GM18498 (cell line): ENCODE data around the gene CYP1B1.
A peak's percentile ranks its signal among the peaks of the same experiment; 100 is the strongest.
"Not testable (repeated sequence)": the region's sequence is repeated elsewhere in the genome, so short reads cannot be mapped to it uniquely, and the experiment has no call there.

Experiments
- ATAC-seq: cut with Tn5 transposase; IDR thresholded peaks from one replicate; pipeline ENCODE4 v1.9.1; 2021; ENCODE audit warnings: mild to moderate bottlenecking, moderate library complexity; ENCODE audit not compliant: unreplicated experiment

The CYP1B1 gene

DNA sequence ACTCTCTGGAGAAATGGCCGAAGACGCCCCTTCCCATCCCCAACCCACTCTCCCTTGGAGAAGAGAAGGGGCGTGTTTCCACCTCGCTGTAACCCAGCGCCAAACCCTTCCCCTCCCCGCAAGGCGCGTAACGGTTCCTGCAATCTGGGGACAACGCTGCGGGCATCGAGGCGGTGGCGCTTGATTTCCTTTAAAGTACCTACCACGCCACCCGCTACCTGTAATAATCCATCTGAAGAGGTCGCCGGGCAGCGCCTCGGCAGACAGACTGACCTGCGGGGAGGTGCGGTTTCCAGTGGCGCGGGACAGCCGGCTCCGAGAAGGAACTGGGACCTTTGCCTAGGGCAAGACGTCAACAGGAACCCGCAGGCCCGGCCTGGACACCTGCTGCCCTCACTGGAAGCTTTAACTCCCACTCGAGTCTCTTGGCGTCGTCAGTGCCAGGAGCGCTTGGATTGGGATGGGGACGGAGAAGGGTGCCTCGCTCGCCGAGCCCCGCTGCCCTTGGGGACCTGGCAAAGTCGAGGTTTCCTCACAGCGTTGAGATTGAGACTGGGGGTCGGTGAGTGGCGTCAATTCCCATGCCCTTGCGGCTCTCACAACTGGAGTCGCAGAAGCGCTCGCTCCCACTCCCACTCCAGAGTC lies at the start of gene CYP1B1:
CYP1B1 (minus strand) TSS at position 645 of the 645 bp plus-strand sequence. CDS start 763 bp downstream, outside the sequence.
- peak; percentile 0 for ATAC-seq

DNA sequence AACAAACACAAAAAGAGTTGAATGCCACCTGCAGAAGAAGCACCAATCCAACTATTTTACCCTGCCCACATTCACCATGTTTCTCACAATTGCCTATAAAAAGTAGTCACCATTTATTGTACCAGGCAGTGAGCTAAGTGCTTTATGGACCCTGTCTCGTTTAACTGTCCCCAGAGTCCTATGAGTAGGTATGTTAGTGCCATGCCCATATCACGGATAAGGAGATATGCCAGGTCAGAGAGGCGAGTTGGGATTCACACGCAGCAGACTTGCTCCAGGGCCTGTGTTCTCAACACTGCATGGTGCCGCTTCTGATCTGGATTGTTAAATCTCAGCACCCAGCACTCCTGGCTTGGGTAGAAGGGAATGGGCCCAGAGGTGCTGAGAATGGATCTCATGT lies 49.1 kb upstream of the CYP1B1 start:
- ATAC-seq, result no peak

DNA sequence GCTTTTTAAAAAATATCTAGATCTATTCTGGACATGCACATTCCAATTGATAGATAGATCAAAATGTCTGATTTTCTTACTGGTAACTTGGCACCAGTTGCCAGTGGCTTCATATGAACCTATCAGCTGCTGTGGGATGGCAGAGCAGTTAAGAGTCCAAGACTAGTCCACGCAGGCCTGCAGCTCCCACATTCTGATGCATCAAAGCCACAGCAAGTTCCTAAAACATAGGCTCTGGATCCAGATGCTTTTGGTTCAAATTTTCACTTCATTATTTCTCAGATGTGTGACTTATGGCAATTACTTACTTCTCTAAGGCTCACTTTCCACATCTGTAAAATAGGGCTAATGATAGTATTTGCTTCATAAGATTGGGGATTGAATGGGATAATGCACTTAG lies 48.0 kb upstream of the CYP1B1 start:
- no peak for ATAC-seq

DNA sequence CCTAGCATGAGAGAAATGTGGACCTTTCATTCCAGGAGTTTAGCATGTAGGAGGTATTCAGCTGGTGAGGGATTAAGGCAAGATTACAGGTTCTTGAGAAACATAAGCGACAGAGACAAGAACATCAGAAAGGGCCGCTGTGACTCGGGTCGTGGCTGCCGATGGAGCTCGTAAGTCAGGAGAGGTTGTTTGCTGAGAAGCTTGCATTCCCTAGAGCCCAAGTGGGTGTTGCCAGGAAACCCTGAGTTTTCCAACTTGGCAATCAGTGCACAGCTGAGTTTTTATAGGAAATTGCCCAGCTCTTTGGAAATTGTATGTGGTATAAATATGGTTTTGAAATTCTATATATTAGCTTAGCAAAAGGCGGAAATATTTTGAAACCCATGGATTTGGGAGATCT lies 46.4 kb upstream of the CYP1B1 start:
- ATAC-seq, result no peak

DNA sequence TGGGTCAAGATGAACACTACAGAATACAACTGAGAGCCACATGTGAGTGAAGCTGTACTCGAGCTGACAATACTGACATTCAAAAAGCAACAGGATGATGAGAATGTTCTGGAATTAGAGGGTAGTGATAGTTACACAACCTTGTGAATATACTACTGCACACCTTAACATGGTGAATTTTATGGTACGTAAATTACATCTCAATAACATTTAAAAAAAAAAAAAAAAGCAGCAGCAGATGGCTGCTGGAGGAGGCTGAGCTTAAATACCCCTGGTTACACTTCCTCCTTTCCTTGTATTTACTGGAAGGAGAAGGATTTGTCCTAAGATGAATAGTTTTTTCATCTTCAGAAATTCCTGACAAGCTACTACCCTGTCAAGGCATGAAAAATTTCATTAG lies 45.5 kb upstream of the CYP1B1 start:
- ATAC-seq, result no peak

DNA sequence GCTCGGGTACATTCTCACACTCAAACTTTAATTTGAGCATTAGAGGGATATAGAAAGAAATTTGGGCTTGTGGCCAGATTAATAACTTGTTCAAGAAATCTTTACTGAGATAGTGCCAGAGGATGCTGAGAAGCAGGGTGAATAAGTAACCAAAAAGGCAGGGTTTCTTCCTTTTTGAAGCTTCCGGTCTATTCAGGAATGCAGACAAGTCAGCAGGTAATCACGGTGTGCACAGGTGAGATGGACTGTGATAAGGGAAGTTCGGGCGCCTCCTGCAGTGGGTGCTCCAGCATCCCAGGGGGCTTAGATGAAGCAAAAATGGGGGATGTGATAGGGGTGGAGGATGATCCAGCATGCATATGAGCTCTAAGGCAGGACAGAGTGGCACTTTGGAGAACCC lies 44.9 kb upstream of the CYP1B1 start:
- ATAC-seq, result no peak

DNA sequence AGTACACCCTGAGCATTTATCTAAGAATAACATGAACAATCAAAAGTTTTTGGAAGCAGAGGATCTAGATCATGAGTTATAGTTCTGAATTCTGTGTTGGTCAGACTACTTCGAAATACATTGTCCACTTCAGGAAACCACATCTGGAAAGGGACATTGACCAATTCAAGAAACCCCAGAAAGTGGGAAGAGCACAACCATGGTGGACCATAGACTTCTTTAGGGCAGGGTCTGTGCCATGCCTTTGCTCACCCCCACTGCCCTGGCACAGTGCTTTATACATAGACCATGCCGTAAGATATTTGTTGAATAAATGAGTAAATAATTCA lies 44.3 kb upstream of the CYP1B1 start:
- ATAC-seq, result no peak

DNA sequence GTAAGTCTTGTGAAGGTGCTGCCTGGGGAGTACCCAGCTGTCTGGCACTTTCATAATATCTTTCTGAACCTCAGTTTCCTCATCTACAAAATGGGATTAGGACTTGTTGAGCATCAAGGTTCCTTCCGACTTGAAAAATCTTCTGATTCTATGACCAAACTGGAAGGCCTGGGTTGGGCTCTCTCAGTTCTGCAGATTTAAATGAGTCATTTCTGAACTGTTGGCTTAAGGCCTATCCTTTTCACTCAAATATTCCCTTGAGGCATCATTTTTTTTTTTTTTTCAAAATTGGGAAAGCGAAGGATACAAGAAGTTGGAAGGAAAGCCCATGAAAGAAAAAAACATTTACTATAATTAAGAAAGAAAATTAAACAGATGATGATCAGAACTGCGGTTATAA lies 40.8 kb upstream of the CYP1B1 start:
- no peak for ATAC-seq

DNA sequence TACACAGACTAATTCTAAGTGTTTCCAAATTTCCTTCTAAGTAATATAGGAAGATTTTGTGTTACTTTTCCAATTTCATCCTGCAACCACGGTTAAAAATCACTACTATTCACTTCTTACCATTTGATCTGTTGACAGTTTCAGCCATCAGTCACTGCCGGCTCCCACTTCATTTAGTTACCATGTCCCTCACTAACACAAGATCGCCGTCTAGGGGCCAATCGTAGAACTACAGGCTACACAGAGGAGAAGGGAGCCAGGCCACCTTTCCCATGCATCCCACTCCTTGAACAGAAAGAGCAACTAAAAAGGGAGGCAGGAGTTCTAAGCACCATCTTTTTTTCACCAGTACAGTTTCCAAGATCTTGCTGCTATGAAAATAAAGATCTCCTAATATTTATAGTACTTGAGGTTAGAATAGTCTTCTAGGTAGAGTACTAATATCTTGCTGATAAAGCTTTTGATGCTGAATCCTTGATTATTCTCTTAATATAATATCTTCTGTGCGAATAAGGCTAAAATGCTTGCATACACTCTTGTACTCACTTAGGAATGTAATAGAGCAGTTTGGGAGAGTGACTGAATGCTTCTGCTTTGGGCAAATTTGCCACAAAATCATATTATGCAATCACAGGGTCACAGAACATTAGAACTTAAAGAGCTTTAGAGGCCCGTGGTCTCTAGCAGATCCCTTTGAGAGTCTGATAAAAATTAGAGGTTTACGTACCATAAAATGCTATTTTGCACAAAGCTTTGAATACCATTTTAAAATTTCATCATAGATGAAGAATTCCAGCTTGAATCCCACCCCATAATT lies 39.5 kb upstream of the CYP1B1 start:
- ATAC-seq, result peak; percentile 64

DNA sequence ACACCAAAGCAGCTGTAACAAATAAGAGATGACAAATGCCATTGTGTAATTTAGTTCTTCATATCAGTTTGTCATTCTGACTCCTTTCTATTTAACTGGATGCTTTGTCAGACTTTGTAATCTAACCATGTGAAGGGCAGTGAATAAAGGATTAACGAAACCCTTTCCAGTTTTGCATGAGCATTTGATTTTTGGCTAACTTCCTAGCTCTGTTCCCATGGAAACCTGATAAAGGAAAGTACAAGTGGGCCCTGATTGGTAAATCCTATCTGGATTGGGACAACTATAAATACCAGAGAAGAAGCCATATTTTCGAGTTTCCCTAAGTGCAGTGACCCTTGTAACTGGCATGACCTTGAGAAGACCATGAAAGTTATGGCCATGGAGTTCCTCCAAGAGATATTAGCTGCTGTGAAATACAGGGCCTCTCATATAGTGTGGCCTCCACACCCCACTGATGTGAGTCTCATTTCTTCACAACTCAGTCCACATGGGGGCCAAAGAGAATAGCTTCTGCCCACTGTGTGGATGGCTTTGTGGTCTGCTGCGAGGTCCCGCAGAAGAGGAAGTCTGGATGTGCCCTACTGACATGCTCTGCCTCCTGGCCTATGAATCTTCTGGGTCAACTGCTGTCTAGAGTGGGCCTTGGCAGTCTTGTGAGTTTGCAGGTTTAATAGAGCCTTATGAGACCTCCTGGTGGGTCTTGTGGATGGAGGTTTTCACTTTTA lies 38.2 kb upstream of the CYP1B1 start:
- no peak for ATAC-seq

DNA sequence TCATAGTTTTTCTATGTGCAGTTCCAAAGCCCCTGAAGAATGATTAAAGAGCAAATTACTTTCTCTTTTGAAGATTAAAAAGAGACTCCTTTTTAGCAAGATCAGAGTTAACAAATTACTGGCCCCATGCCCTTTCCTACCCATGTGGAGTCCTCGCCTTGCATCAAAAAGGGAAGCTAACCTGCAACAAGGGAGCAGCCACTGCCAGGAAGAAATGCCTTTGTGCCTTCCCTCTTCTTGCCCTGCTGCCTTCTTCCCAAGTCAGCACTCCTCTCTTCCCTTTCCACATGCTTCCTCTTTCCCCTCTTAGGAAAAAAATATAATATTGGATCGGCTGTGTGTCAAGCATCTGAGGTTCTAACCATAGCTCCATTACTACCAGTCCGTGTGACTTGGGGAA lies 37.1 kb upstream of the CYP1B1 start:
- no peak for ATAC-seq

DNA sequence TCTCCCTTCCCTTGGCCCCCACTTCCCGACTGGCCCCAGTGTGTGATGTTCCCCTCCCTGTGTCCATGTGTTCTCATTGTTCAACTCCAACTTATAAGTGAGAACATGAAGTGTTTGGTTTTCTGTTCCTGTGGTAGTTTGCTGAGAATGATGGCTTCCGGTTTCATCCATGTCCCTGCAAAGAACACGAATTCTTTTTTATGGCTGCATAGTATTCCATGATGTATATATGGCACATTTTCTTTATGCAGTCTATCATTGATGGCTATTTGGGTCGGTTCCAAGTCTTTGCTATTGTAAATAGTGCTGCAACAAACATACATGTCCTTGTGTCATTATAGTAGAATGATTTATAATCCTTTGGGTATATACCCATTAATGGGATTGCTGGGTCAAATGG lies 35.4 kb upstream of the CYP1B1 start:
- ATAC-seq, result not testable (repeated sequence)

DNA sequence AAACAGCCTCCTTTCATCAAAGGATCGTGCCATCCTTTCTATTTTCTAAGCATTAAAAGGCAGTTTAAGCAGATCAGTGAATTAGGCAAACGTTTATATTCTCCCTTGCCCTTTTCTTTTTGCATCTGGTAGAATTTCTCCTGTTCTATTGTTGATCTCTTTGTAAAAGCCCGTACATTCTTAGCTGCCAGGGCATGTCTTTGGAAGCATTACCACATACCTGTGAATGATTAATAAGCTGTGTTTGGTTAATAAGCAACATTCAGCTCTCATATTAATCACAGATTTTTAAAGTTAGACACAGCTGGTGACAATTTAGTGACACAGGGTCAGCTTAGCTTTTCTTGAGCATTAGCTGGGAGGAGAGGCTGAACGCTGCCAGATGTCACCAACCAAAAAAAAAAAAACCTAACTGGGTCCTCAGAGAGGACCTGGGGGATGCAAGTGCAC lies 33.8 kb upstream of the CYP1B1 start:
- ATAC-seq, result no peak

DNA sequence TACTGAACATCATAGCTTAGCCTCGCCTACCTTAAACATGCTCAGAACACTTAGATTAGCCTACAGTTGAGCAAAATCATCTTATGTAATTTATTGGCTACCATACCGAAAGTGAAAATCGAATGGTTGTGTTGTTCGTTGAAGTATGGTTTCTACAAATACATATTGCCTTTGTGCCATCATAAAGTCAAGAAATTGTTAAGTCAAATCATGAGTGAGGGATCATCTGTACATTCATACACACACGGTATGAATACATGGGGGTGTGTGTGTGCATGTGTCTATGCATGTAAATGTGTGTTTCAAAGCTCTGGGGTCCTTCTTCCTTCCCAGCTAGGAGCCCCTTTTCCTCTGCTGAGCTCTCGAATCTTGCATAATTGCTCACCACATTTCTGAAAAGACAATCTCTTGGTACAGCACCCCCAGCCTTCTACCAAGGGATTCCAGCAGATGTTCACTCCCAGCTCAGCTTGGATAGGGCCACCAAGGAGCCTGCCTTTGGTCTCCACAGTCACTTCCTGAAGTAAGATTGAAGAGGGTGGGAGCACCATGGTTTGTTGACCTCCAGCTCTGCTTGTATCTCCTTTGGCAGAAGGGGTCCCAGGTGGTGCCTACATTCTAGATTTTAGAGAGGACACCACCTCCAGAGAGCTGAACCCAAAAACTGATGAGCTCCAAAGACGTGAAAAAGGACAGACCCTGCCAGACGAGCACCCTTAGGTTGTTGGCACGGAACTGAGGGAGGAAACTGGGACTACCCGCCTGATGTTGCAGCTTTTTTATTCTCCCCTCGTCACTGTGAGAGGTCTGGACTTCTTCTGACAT lies 33.2 kb upstream of the CYP1B1 start:
- ATAC-seq, result no peak

DNA sequence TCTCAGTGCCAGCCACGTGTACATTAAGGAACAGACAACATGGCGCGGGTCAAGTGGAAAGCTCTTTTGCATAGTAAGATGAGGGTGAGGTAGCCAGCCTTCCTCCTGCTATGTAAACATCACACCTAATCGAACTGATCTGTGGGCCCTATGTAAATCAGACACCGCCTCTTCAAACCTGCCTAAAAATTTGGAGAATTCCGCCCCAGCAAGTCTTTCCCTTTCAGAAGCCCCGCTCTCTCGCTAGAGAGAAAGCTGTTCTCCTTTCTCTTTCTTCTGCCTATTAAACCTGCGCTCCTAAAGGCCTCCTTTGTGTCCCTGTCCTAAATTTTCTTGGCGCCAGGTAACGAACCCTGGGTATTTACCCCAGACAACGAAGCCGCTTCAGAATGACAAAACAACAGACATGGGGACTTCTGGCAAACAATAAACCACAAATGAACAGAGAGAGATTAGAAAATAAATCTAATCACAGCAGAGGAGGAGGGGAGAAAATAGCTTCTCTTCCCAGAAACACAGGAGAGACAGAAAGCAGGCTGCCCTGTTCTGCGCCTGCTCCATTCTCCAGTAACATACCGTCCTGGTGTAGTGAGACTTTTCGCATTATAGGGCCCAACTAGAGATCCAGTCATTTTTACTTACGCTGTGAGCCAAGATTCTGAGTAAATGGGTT lies 31.9 kb upstream of the CYP1B1 start:
- no peak for ATAC-seq

DNA sequence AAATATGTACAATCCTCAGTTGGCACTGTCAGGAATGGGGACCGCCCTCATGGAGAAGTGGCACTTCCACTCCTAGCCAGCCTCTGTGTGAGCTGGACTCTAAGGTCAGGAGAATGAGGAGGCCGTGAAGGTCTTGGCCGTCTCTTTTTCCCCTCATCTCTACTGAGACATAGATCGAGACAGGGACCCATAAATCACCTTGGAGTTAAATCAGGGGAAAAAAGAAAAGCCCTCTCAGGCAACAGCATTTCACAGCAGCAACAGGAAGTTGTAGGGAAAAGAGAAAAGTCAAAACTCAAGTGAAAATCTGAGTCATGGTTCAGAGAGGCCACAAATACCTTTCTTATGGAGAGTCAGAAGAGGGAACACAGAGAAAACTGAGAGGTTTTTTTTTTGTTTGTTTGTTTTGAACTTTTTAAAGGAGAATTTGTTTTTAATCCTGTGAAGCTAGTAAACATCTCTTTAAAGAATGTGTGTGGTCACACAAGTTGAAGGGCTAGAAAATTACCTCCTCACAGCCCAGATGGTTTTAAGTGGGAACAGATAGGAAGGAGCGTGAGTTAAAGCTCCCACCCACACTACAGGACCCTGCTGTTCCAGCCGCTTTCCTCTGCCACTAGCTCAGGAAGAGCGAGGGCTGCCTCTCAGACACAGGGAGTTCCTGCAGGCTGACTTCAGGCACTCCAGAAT lies 30.6 kb upstream of the CYP1B1 start:
- no peak for ATAC-seq

DNA sequence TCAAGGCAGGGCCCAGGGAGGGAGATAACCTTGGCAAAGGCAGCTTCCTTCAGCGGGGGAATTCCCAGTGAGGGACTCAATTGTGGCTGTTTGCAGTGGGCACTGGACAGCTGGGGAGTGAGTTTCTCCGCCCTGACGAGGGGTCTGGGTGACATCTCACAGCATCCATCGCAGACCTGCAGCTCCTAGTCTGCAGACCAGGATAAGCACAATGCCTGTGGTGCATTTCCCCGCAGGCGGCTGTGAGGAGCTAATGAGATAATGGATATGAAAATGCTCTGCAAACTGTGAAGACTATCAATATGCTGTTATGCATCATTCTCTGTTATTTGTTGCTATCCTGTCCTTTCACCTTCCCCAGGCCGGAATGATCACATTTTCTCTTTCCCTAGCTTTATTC lies 30.0 kb upstream of the CYP1B1 start:
- no peak for ATAC-seq

DNA sequence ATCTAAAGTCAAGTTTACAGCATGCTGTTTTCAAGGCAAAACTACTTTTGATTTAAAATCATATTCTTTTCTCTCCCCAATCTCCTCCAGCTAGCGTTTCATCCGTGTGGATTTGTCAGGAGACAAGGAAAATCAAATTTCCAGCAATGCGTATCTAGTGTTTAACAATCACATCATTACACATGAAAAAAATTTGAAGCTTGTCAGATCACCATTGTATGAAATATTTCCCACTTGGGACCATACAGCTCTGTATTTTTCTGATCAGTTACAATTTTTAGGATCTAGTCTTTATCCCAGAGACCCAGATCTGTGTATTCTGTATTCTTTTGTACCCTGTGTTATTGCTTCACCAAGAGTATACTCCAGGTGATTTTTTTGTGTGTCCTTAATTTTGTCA lies 28.6 kb upstream of the CYP1B1 start:
- no peak for ATAC-seq

DNA sequence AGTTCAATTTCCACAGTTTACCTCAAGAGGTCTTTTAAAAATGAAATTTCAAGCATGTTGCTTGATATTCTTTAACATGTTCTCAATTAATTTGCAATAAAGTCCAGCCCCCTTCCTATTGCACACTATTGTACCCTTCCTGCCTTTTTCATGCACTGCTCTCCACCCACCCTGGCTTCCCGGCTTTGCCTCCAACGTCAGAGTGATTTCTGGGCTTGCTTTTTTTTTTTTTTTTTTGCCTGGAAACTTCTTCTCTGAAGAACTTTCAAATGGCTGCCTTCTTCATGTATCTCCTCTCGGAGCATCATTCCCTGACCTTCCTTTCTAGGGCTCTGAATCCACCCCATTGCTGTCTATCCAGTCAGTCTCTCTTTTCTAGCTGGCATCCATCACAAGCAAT lies 24.4 kb upstream of the CYP1B1 start:
- no peak for ATAC-seq
